ENCODE measurements around the gene ZNF343. TPM values are rescaled to one million over a fixed set of nuclear protein-coding genes. Genes with fewer than 3 reads are reported as not detected.
A peak's percentile ranks its signal among the peaks of the same experiment; 100 is the strongest.
"Not testable (repeated sequence)": the region's sequence is repeated elsewhere in the genome, so short reads cannot be mapped to it uniquely, and the experiment has no call there.

The ZNF343 gene
- total RNA-seq, 1 experiment from 2014 or later, result 3.4 TPM

- no peaks in the 10 kb centered on the region for H3K79me2 ChIP-seq (ENCODE audit: insufficient read depth, low read length)
- DNase-seq, result no peak
- no peak overlapping the region for H2BK120ac ChIP-seq (ENCODE audit: low read depth, low read length, poor library complexity, severe bottlenecking)
- no peaks in the 10 kb centered on the region for H4K20me1 ChIP-seq (ENCODE audit: control insufficient read depth, insufficient read depth, insufficient read length)
- H4K5ac ChIP-seq (ENCODE audit: insufficient read length, low read depth, low read length), result no peak overlapping the region
- H3K9me3 Mint-ChIP-seq, result peaks cover 0 to 7% of the 10 kb centered on the region in 2 experiments; a peak in 1 of 5 replicates
- WGBS (ENCODE audit: extremely low coverage, insufficient read length, low lambda C conversion rate), result no CpG with 5 or more reads among the region's 5 CpGs
- peaks cover 34% of the 10 kb centered on the region for H3K27me3 ChIP-seq (ENCODE audit: insufficient read depth, low read length)
- H3K56ac ChIP-seq (ENCODE audit: insufficient read length, low read depth, low read length), result no peak overlapping the region
- H3K23me2 ChIP-seq (ENCODE audit: insufficient read length, low read depth, low read length, poor library complexity, severe bottlenecking), result peaks cover 12% of the 10 kb centered on the region
- no peak overlapping the region for H3K18ac ChIP-seq (ENCODE audit: insufficient read length, low read depth, low read length)
- H3K36me3 Mint-ChIP-seq (ENCODE audit: insufficient read depth in 1 of 3, low read depth in 3 of 3), result no peaks in the 10 kb centered on the region
- H3K27ac Mint-ChIP-seq, result no peak overlapping the region
- H3K4ac ChIP-seq (ENCODE audit: low read depth, low read length), result no peak overlapping the region
- H2AK5ac ChIP-seq (ENCODE audit: insufficient read length, low read length), result no peak overlapping the region
- H4K8ac ChIP-seq (replicated peaks; ENCODE audit: insufficient read length, low read depth, low read length), result no peak overlapping the region
- H2BK15ac ChIP-seq (ENCODE audit: low read depth, low read length), result no peak overlapping the region
- no peak overlapping the region for H3T11ph ChIP-seq (ENCODE audit: low read length)
- no peaks in the 10 kb centered on the region for H3K79me1 ChIP-seq (ENCODE audit: insufficient read depth, low read depth, low read length, poor library complexity, severe bottlenecking)
- peaks cover 11 to 13% of the 10 kb centered on the region in 2 experiments for H3K4me1 Mint-ChIP-seq
- H3K14ac ChIP-seq (ENCODE audit: insufficient read depth, low read length), result no peak overlapping the region
- H4K91ac ChIP-seq (ENCODE audit: insufficient read length, low read depth, low read length), result no peak overlapping the region
- H3K9me3 ChIP-seq (ENCODE audit: control insufficient read depth, low read depth, low read length), result no peaks in the 10 kb centered on the region
- no peak overlapping the region for H3K9ac ChIP-seq (ENCODE audit: extremely low read depth, insufficient read length, low read length)
- H3K4me1 ChIP-seq (ENCODE audit: insufficient read depth, low read length), result no peaks in the 10 kb centered on the region
- no peak overlapping the region for H3K23ac ChIP-seq (ENCODE audit: insufficient read length, low read depth, low read length)
- no peak overlapping the region for H2BK12ac ChIP-seq (ENCODE audit: insufficient read length, low read depth, low read length)
- no peak overlapping the region for H2BK20ac ChIP-seq (ENCODE audit: low read depth, low read length, poor library complexity, severe bottlenecking)
- H2AFZ ChIP-seq (ENCODE audit: low read length), result no peak overlapping the region
- no peak for TF ChIP-seq CTCF (conservative IDR thresholded peaks at IDR 0.05)
- no peak overlapping the region for H3K4me2 ChIP-seq (ENCODE audit: insufficient read depth, insufficient read length, low read length)
- H3K27me3 Mint-ChIP-seq (ENCODE audit: low read depth), result peaks cover 66% of the 10 kb centered on the region
- no peak overlapping the region for H2BK5ac ChIP-seq (ENCODE audit: insufficient read length, low read length)
- H3K27ac ChIP-seq (ENCODE audit: insufficient read length, low read depth, low read length), result no peak overlapping the region
- H3K4me3 Mint-ChIP-seq, result peak overlapping the region; percentile 95 to 99; a peak in 2 of 5 replicates
These were observed 1.3 kb downstream of the ZNF343 start for GRCh38 chr20:2507464-2507863.

DNA sequence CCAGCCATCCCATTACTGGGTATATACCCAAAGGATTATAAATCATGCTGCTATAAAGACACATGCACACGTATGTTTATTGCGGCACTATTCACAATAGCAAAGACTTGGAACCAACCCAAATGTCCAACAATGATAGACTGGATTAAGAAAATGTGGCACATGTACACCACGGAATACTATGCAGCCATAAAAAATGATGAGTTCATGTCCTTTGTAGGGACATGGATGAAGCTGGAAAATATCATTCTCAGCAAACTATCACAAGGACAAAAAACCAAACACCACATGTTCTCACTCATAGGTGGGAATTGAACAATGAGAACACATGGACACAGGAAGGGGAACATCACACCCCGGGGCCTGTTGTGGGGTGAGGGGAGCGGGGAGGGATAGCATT is 2.3 kb downstream of the ZNF343 start:
- H3K14ac ChIP-seq (ENCODE audit: insufficient read depth, low read length); H3K36me3 Mint-ChIP-seq (ENCODE audit: insufficient read depth in 1 of 3, low read depth in 3 of 3): not testable (repeated sequence)
- H3K27me3 Mint-ChIP-seq (ENCODE audit: low read depth), result peaks cover 75% of the 10 kb centered on the region

More for the DNA sequence above, 2.3 kb downstream of the ZNF343 start:
- not testable (repeated sequence) for H3K27ac Mint-ChIP-seq; H3K27ac ChIP-seq (ENCODE audit: insufficient read length, low read depth, low read length); H3K4me1 ChIP-seq (ENCODE audit: insufficient read depth, low read length); H3K79me2 ChIP-seq (ENCODE audit: insufficient read depth, low read length); H3K23ac ChIP-seq (ENCODE audit: insufficient read length, low read depth, low read length); H3K56ac ChIP-seq (ENCODE audit: insufficient read length, low read depth, low read length); H4K5ac ChIP-seq (ENCODE audit: insufficient read length, low read depth, low read length); DNase-seq; H3K4me2 ChIP-seq (ENCODE audit: insufficient read depth, insufficient read length, low read length); H2BK20ac ChIP-seq (ENCODE audit: low read depth, low read length, poor library complexity, severe bottlenecking); H2AK5ac ChIP-seq (ENCODE audit: insufficient read length, low read length); H2AFZ ChIP-seq (ENCODE audit: low read length); H2BK120ac ChIP-seq (ENCODE audit: low read depth, low read length, poor library complexity, severe bottlenecking); H3K4me3 Mint-ChIP-seq; H2BK15ac ChIP-seq (ENCODE audit: low read depth, low read length); H2BK5ac ChIP-seq (ENCODE audit: insufficient read length, low read length); H3K18ac ChIP-seq (ENCODE audit: insufficient read length, low read depth, low read length); H3T11ph ChIP-seq (ENCODE audit: low read length); H4K20me1 ChIP-seq (ENCODE audit: control insufficient read depth, insufficient read depth, insufficient read length); H4K91ac ChIP-seq (ENCODE audit: insufficient read length, low read depth, low read length); H3K9me3 ChIP-seq (ENCODE audit: control insufficient read depth, low read depth, low read length); H3K4ac ChIP-seq (ENCODE audit: low read depth, low read length); H2BK12ac ChIP-seq (ENCODE audit: insufficient read length, low read depth, low read length); H3K9ac ChIP-seq (ENCODE audit: extremely low read depth, insufficient read length, low read length); H3K9me3 Mint-ChIP-seq; H3K79me1 ChIP-seq (ENCODE audit: insufficient read depth, low read depth, low read length, poor library complexity, severe bottlenecking); H4K8ac ChIP-seq (replicated peaks; ENCODE audit: insufficient read length, low read depth, low read length)
- peaks cover 12% of the 10 kb centered on the region for H3K23me2 ChIP-seq (ENCODE audit: insufficient read length, low read depth, low read length, poor library complexity, severe bottlenecking)
- H3K4me1 Mint-ChIP-seq, result peaks cover 11 to 13% of the 10 kb centered on the region in 2 experiments
- no CpG with 5 or more reads among the region's 5 CpGs for WGBS (ENCODE audit: extremely low coverage, insufficient read length, low lambda C conversion rate)
- H3K27me3 ChIP-seq (ENCODE audit: insufficient read depth, low read length), result peaks cover 24% of the 10 kb centered on the region
